Vagina (tissue), 2 donors: Measurements from ENCODE around the gene MALT1. TPM values are rescaled to one million over a fixed set of nuclear protein-coding genes. Genes with fewer than 3 reads are reported as not detected.
A peak's percentile ranks its signal among the peaks of the same experiment; 100 is the strongest.

Experiments used
- DNase-seq, 2 donors: peaks; one replicate each; pipeline ENCODE4 v3.0.0-alpha.2; 2017; ENCODE audit errors: extremely low spot score in 2 of 2
- H3K27ac ChIP-seq: fragments of 200-600 bp; sonication (generic); one replicate; pipeline ENCODE4 v1.5.1; 2019
- H3K27me3 ChIP-seq: fragments of 200-600 bp; sonication (generic); one replicate; pipeline ENCODE4 v1.5.1; 2019
- H3K36me3 ChIP-seq, 2 donors: fragments of 200-600 bp; sonication (generic); one replicate each; pipeline ENCODE4 v1.5.1; 2017 to 2019
- H3K4me1 ChIP-seq: fragments of 200-600 bp; sonication (generic); one replicate; pipeline ENCODE4 v1.5.1; 2019
- H3K4me3 ChIP-seq, 2 donors: fragments of 200-600 bp; sonication (generic); 1 replicate in 1 of 2; 2 replicates in 1 of 2; pipeline ENCODE4 v1.5.1; 2016 to 2019
- H3K9me3 ChIP-seq: fragments of 200-600 bp; sonication (generic); one replicate; pipeline ENCODE4 v1.5.1; 2019
- POLR2A ChIP-seq, 2 donors: fragments of 450-650 bp; IDR thresholded peaks; one replicate each; pipeline ENCODE4 v1.6.1; 2017; ENCODE audit warnings: antibody characterized with exemption in 2 of 2, mild to moderate bottlenecking in 2 of 2, moderate library complexity in 2 of 2
- POLR2AphosphoS5 ChIP-seq, 2 donors: sonication (generic); formaldehyde crosslinking; IDR thresholded peaks; one replicate each; pipeline ENCODE4 v1.9.0; 2017; ENCODE audit warnings: antibody characterized with exemption in 2 of 2, mild to moderate bottlenecking in 2 of 2, low read depth in 1 of 2; ENCODE audit not compliant: insufficient read depth in 1 of 2
- intact Hi-C: fragments of 100-400 bp; cut with DNase I; formaldehyde crosslinking; loops from one replicate; pipeline ENCODE4 v1.15.1; 2023
- total RNA-seq: library from RNA; depleted of rRNA; stranded (reverse); fragments of >200 nt; gene quantifications from one replicate; pipeline ENCODE4 v1.2.3, GENCODE V29; 2016
- TF ChIP-seq, protein P1 (sequence below), 3 experiments: fragments of 450-650 bp in 2 of 3; fragments of 200-600 bp in 1 of 3; sonication (generic) in 1 of 3; IDR thresholded peaks; one replicate each; pipeline ENCODE4 v1.5.1; 2017 to 2019; ENCODE audit warnings: antibody characterized with exemption in 3 of 3, mild to moderate bottlenecking in 2 of 3, moderate library complexity in 2 of 3

MALT1 gene
- total RNA-seq, 1 donor from 2014 or later: 35.8 TPM

GRCh38 chr18:58780045-58780444 lies 108.8 kb downstream of the MALT1 start:
- Histone ChIP-seq H3K4me3 (no peak overlapping the region), H3K36me3 (no peaks in the 10 kb centered on the region), H3K27ac (no peak overlapping the region), H3K9me3 (no peaks in the 10 kb centered on the region), H3K4me1 (peaks cover 18% of the 10 kb centered on the region), H3K27me3 (no peaks in the 10 kb centered on the region)
- no peak for DNase-seq
- TF ChIP-seq POLR2AphosphoS5 (IDR thresholded peaks at IDR 0.05; ENCODE audit: insufficient read depth in 1 of 2, low read depth in 1 of 2) (no peak), POLR2A (IDR thresholded peaks at IDR 0.05) (no peak)
- TF ChIP-seq, protein P1, sequence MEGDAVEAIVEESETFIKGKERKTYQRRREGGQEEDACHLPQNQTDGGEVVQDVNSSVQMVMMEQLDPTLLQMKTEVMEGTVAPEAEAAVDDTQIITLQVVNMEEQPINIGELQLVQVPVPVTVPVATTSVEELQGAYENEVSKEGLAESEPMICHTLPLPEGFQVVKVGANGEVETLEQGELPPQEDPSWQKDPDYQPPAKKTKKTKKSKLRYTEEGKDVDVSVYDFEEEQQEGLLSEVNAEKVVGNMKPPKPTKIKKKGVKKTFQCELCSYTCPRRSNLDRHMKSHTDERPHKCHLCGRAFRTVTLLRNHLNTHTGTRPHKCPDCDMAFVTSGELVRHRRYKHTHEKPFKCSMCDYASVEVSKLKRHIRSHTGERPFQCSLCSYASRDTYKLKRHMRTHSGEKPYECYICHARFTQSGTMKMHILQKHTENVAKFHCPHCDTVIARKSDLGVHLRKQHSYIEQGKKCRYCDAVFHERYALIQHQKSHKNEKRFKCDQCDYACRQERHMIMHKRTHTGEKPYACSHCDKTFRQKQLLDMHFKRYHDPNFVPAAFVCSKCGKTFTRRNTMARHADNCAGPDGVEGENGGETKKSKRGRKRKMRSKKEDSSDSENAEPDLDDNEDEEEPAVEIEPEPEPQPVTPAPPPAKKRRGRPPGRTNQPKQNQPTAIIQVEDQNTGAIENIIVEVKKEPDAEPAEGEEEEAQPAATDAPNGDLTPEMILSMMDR (IDR thresholded peaks at IDR 0.05): no peak
- intact Hi-C loops: loop anchor here (2.0 to 5.0 kb wide), 2 partner anchors 277 to 291 kb away; no protein-coding TSS in a partner anchor

GRCh38 chr18:58781627-58782194 lies 110.4 kb downstream of the MALT1 start:
- Histone ChIP-seq H3K9me3 (no peaks in the 10 kb centered on the region), H3K27ac (peak overlapping the region; percentile 17), H3K4me1 (peaks cover 27% of the 10 kb centered on the region), H3K4me3 (no peak overlapping the region), H3K27me3 (no peaks in the 10 kb centered on the region), H3K36me3 (no peaks in the 10 kb centered on the region)
- DNase-seq: no peak
- intact Hi-C loops: loop anchor here (2.0 to 5.0 kb wide), 2 partner anchors 276 to 289 kb away; no protein-coding TSS in a partner anchor
- TF ChIP-seq, protein P1 (IDR thresholded peaks at IDR 0.05): peak; percentile 77 to 94 (median 82)
- TF ChIP-seq POLR2A (IDR thresholded peaks at IDR 0.05) (no peak), POLR2AphosphoS5 (IDR thresholded peaks at IDR 0.05; ENCODE audit: insufficient read depth in 1 of 2, low read depth in 1 of 2) (peak in 1 of 2 donors; percentile 18)

DNA sequence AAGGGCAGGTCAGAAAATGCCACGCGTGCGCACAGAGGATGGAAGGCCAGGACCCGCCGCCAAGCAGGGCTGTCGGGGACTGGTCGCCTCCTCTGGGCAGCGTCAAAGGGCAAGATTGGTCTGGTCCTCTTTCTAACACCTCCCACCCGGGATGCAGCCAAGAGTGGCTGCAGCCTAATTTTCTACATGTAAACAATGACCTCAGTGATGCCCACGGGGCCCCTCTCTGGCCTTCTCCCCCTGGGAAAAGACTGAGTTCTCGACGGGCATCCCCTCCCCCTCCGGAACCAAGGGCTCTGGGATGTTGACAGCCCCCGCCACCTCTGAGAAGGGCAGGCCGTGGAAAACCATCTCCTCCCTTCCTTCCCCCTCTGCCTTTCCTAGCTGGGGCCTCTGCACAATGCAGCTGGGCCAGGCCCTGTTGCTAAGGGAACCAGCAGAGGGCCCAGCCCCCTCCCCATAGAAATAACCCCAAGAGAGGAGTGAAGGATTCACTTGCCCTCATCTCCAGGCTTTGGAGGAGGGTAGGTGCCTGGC lies 113.4 kb downstream of the MALT1 start:
- intact Hi-C loops: loop anchor here (5.0 kb wide), 1 partner anchor 273 kb away; no protein-coding TSS in a partner anchor
- no peak for DNase-seq

GRCh38 chr18:58785171-58785805 lies 114.0 kb downstream of the MALT1 start:
- peak in 1 of 2 donors; percentile 70 for TF ChIP-seq POLR2AphosphoS5 (IDR thresholded peaks at IDR 0.05; ENCODE audit: insufficient read depth in 1 of 2, low read depth in 1 of 2)
- TF ChIP-seq, protein P1 (IDR thresholded peaks at IDR 0.05): no peak
- intact Hi-C loops: no loop called here
- Histone ChIP-seq H3K4me1 (peaks cover 48% of the 10 kb centered on the region), H3K36me3 (no peaks in the 10 kb centered on the region), H3K9me3 (no peaks in the 10 kb centered on the region), H3K27me3 (no peaks in the 10 kb centered on the region), H3K27ac (peak overlapping the region; percentile 71), H3K4me3 (no peak overlapping the region)
- DNase-seq: no peak

More for the DNA sequence above, 113.4 kb downstream of the MALT1 start:
- TF ChIP-seq POLR2AphosphoS5 (IDR thresholded peaks at IDR 0.05; ENCODE audit: insufficient read depth in 1 of 2, low read depth in 1 of 2) (no peak), POLR2A (IDR thresholded peaks at IDR 0.05) (no peak)
- TF ChIP-seq, protein P1 (IDR thresholded peaks at IDR 0.05): no peak
- Histone ChIP-seq H3K36me3 (no peaks in the 10 kb centered on the region), H3K9me3 (no peaks in the 10 kb centered on the region), H3K27me3 (no peaks in the 10 kb centered on the region), H3K4me3 (no peak overlapping the region), H3K4me1 (peaks cover 42% of the 10 kb centered on the region), H3K27ac (peak overlapping the region; percentile 71)

GRCh38 chr18:58785870-58786269 lies 114.6 kb downstream of the MALT1 start:
- Histone ChIP-seq H3K27ac (peak overlapping the region; percentile 71), H3K4me1 (peaks cover 48% of the 10 kb centered on the region), H3K27me3 (no peaks in the 10 kb centered on the region), H3K36me3 (no peaks in the 10 kb centered on the region), H3K4me3 (no peak overlapping the region), H3K9me3 (no peaks in the 10 kb centered on the region)
- intact Hi-C loops: no loop called here
- no peak for DNase-seq
- TF ChIP-seq POLR2AphosphoS5 (IDR thresholded peaks at IDR 0.05; ENCODE audit: insufficient read depth in 1 of 2, low read depth in 1 of 2): no peak
- TF ChIP-seq, protein P1 (IDR thresholded peaks at IDR 0.05): no peak
- no peak for TF ChIP-seq POLR2A (IDR thresholded peaks at IDR 0.05)
